MG63 (cell line): ENCODE results near the gene COL25A1. TPM values are rescaled to one million over a fixed set of nuclear protein-coding genes. Genes with fewer than 3 reads are reported as not detected.

Source experiments
- DNase-seq: peaks from one replicate; pipeline ENCODE4 v3.0.0-alpha.2; 2020
- H3K27me3 ChIP-seq: fragments of 250-450 bp; sonication (Bioruptor Pico); 2 replicates; pipeline ENCODE4 v1.5.1; 2020; ENCODE audit warnings: mild to moderate bottlenecking, moderate library complexity
- H3K36me3 ChIP-seq: fragments of 250-450 bp; sonication (Bioruptor Pico); 2 replicates; pipeline ENCODE4 v1.5.1; 2020; ENCODE audit warnings: mild to moderate bottlenecking, moderate library complexity
- H3K4me3 ChIP-seq: fragments of 250-450 bp; sonication (Bioruptor Pico); 2 replicates; pipeline ENCODE4 v1.5.1; 2020; ENCODE audit warnings: mild to moderate bottlenecking, moderate library complexity
- H3K9me3 ChIP-seq: fragments of 250-450 bp; sonication (Bioruptor Pico); 2 replicates; pipeline ENCODE4 v1.5.1; 2020; ENCODE audit warnings: mild to moderate bottlenecking, moderate library complexity
- total RNA-seq: library from RNA; depleted of rRNA; stranded (reverse); fragments of >200 nt; shearing (Covaris generic); gene quantifications from 2 replicates; pipeline ENCODE4 v1.2.3, GENCODE V29; 2014; ENCODE audit warnings: low replicate concordance; rRNA removed

Gene COL25A1
- total RNA-seq, 1 experiment from 2014 or later = not detected

DNA sequence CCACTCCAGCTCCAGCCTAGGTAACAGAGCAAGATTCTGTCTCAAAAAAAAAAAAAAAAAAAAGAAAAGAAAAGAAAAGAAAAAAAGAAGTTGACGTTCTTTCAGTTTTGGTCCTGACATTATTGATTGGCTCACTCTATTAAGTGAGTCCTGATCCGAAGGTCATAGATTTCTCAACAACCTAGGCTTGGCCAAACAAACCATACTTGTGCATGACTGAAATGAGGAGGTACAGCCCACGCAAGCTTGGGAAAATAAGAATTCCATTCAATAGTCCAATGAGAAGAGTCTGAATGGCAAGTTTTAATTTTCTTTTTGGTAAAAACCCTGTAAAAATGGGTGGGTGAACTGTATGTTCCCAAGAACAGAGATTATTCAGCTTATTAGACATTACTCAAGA is 536.4 kb downstream of the COL25A1 start:
- no peak for DNase-seq
- peaks cover 7% of the 10 kb centered on the region; the same call in 1 of the 2 replicates for H3K27me3 ChIP-seq
- no peaks in the 10 kb centered on the region for H3K9me3 ChIP-seq
- H3K4me3 ChIP-seq = no peak overlapping the region
- H3K36me3 ChIP-seq = no peaks in the 10 kb centered on the region

DNA sequence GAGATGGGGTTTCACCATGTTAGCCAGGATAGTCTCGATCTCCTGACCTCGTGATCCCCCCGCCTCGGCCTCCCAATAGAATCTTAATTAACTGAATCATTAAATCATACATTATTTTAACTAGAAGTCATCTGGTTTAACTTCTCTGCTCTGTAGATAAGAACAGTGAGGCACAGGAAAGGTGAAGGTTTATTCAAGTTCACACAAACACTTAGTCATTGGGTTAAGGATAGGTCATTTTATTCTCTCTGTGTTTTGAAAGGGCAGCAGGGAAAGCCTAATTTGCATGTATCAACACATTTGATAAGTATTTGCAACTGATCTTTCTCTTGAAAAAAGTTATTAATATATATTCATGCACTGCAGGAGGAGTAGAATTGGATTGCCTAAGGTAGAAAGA is 538.5 kb downstream of the COL25A1 start:
- H3K36me3 ChIP-seq = no peaks in the 10 kb centered on the region
- no peak overlapping the region for H3K4me3 ChIP-seq
- DNase-seq = no peak
- peaks cover 7% of the 10 kb centered on the region; the same call in 1 of the 2 replicates for H3K27me3 ChIP-seq
- no peaks in the 10 kb centered on the region for H3K9me3 ChIP-seq

DNA sequence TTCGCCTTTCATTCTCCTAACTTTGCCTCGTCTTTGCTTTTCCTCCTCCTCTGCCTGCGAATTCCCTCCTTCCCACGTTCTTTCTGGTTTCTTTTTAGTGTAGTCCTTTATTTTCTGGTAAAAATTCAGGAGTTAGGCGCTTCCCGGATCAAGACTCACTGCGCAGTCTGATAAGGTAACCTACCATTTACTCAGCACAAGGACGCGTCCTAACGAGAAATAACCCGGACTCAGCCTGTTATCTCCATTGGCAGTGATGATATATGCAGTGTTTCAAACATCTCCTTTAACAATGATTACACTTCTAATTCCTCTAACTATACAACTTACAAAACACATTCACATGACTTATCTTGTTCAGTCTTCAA is 539.2 kb downstream of the COL25A1 start:
- peaks cover 7% of the 10 kb centered on the region; the same call in 1 of the 2 replicates for H3K27me3 ChIP-seq
- DNase-seq = no peak
- no peaks in the 10 kb centered on the region for H3K9me3 ChIP-seq
- no peak overlapping the region; the same call in 1 of the 2 replicates for H3K4me3 ChIP-seq
- no peaks in the 10 kb centered on the region for H3K36me3 ChIP-seq

DNA sequence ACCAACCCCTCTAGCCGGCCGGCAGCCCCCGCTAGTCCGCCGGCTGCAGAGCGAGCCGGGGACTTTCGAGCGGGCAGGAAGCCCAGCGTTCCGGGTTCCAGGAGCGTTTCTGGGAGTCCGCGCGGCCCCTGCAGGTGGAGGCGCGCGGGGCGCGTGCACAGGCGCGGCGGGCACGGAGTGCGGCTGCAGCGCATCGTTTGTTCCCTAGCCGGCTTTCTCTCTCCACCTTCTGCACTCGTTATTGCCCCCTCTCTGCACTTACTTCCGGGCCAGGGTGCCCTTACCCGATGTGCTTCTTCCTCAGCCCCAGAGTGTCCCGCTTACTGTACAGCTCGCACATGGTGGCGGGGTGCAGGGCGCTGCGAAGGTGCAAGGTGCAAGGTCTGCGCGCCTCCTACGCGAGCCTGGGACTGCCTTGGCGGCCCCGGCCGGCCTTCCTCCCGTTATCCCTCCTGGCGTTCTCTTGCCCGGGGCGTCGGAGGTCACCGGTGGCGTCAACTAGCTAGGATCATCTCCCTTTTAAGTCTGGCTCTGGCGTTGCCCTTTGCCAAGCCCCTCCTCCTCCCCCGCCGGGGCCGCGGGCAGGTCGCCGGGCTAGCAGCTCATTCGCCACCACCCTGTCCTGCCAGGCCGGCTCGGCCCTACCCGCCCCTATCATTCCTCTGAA is 539.8 kb downstream of the COL25A1 start, which contains the start of gene ETNPPL:
Gene ETNPPL, minus strand, starts transcription at position 495 of the 667 bp plus-strand sequence. Its CDS starts 155 bp downstream, at position 340.
- peak within 1 kb of the TSS; percentile 32 for H3K4me3 ChIP-seq
- peak; percentile 9 for DNase-seq
- H3K36me3 ChIP-seq = no peaks in the 10 kb centered on the region
- no peaks in the 10 kb centered on the region for H3K9me3 ChIP-seq
- H3K27me3 ChIP-seq = peaks cover 7% of the 10 kb centered on the region; the same call in 1 of the 2 replicates

Other genes with a start within 250 kb of the COL25A1 start
- 7.6 and 8.1 TPM in 2 replicates for gene SEC24B, start 131.2 kb upstream of the COL25A1 start, total RNA-seq